PC-9 (cell line): ENCODE measurements around the gene SUGCT. TPM values are rescaled to one million over a fixed set of nuclear protein-coding genes. Genes with fewer than 3 reads are reported as not detected.

Experiments
- BruUV-seq: library from RNA; stranded (reverse); fragments of 400-500 nt; replicated peaks from 2 replicates; lab custom pipeline; 2021; lab: Mats Ljungman, UMichigan
- CTCF ChIA-PET: fragments of 300-600 bp; sonication (Branson Sonifier 250); formaldehyde crosslinking; loops from one replicate; lab custom pipeline; 2022; ENCODE audit warnings: antibody characterized with exemption; lab: Charles Lee
- POLR2A ChIA-PET: fragments of 300-600 bp; sonication (Branson Sonifier 250); formaldehyde crosslinking; loops from one replicate; lab custom pipeline; 2022; ENCODE audit warnings: antibody characterized with exemption; ENCODE audit not compliant: unreplicated experiment; lab: Charles Lee
- DNase-seq, 2 experiments: peaks; one replicate each; pipeline versions ENCODE4 v3.0.0 to v3.0.0-alpha.2; 2015 to 2022; ENCODE audit warnings: mixed read lengths in 1 of 2
- H2AFZ ChIP-seq: fragments of 200-600 bp; sonication (generic); 2 replicates; pipeline ENCODE4 v1.8.1; 2017; ENCODE audit warnings: antibody characterized with exemption
- H3F3A ChIP-seq: fragments of 200-600 bp; sonication (generic); 2 replicates; pipeline ENCODE4 v1.8.1; 2017; ENCODE audit warnings: antibody characterized with exemption, mild to moderate bottlenecking, low read depth; ENCODE audit not compliant: insufficient read depth
- H3K27ac ChIP-seq: fragments of 200-600 bp; sonication (generic); 2 replicates; pipeline ENCODE4 v1.6.1; 2016; ENCODE audit warnings: mixed run types
- H3K27me3 ChIP-seq: fragments of 200-600 bp; sonication (generic); 2 replicates; pipeline ENCODE4 v1.6.1; 2016; ENCODE audit warnings: low read depth, mixed run types; ENCODE audit not compliant: insufficient read depth
- H3K36me3 ChIP-seq: fragments of 200-600 bp; sonication (generic); 2 replicates; pipeline ENCODE4 v1.6.1; 2016; ENCODE audit warnings: low read depth, mixed run types
- H3K4me1 ChIP-seq: fragments of 200-600 bp; sonication (generic); replicated peaks from 2 replicates; pipeline ENCODE4 v1.6.1; 2016; ENCODE audit warnings: mixed run types; ENCODE audit not compliant: insufficient read depth
- H3K4me2 ChIP-seq: fragments of 200-600 bp; sonication (generic); 2 replicates; pipeline ENCODE4 v1.6.1; 2017; ENCODE audit warnings: mixed run types
- H3K4me3 ChIP-seq: fragments of 200-600 bp; sonication (generic); 2 replicates; pipeline ENCODE4 v1.6.1; 2016; ENCODE audit warnings: mixed run types
- H3K79me2 ChIP-seq: fragments of 200-600 bp; sonication (generic); 2 replicates; pipeline ENCODE4 v1.6.1; 2017; ENCODE audit warnings: low read depth, mixed run types
- H3K9me2 ChIP-seq: fragments of 200-600 bp; sonication (generic); 2 replicates; pipeline ENCODE4 v1.8.1; 2017; ENCODE audit warnings: mild to moderate bottlenecking; ENCODE audit not compliant: insufficient read depth
- H3K9me3 ChIP-seq: fragments of 200-600 bp; sonication (generic); 2 replicates; pipeline ENCODE4 v1.8.1; 2016; ENCODE audit warnings: low read depth; ENCODE audit not compliant: insufficient read depth
- H4K20me1 ChIP-seq: fragments of 200-600 bp; sonication (generic); 2 replicates; pipeline ENCODE4 v1.8.1; 2017; ENCODE audit not compliant: insufficient read depth
- EZH2 ChIP-seq: fragments of 200-600 bp; sonication (generic); IDR thresholded peaks from 2 replicates; pipeline ENCODE4 v1.8.0; 2017; ENCODE audit warnings: antibody characterized with exemption, low read depth
- intact Hi-C: fragments of 100-400 bp; cut with micrococcal nuclease; formaldehyde crosslinking; loops from one replicate; pipeline ENCODE4 v1.10.0; 2022; ENCODE audit not compliant: unreplicated experiment
- total RNA-seq: library from RNA; stranded (reverse); gene quantifications from 2 replicates; pipeline ENCODE4 v1.2.3, GENCODE V29; 2021
- TF ChIP-seq, protein P1 (sequence below): fragments of 200-600 bp; sonication (generic); conservative IDR thresholded peaks from 2 replicates; pipeline ENCODE4 v1.6.1; 2017; ENCODE audit warnings: mixed run types, antibody characterized with exemption, mild to moderate bottlenecking, moderate library complexity

Gene SUGCT
- total RNA-seq, 1 experiment from 2014 or later: 3.5 TPM

GRCh38 chr7:40828686-40829600, 694.1 kb downstream of the SUGCT start:
- Histone ChIP-seq H3K79me2 (no peaks in the 10 kb centered on the region), H3K27ac (no peak overlapping the region), H3K36me3 (no peaks in the 10 kb centered on the region), H3K4me1 (peaks cover 11% of the 10 kb centered on the region), H3K4me2 (no peak overlapping the region), H3K27me3 (no peaks in the 10 kb centered on the region), H4K20me1 (no peaks in the 10 kb centered on the region), H2AFZ (no peak overlapping the region), H3F3A (no peaks in the 10 kb centered on the region), H3K4me3 (no peak overlapping the region), H3K9me3 (no peaks in the 10 kb centered on the region), H3K9me2 (no peaks in the 10 kb centered on the region)
- BruUV-seq: no TSS peak
- TF ChIP-seq EZH2: no peak
- TF ChIP-seq, protein P1, sequence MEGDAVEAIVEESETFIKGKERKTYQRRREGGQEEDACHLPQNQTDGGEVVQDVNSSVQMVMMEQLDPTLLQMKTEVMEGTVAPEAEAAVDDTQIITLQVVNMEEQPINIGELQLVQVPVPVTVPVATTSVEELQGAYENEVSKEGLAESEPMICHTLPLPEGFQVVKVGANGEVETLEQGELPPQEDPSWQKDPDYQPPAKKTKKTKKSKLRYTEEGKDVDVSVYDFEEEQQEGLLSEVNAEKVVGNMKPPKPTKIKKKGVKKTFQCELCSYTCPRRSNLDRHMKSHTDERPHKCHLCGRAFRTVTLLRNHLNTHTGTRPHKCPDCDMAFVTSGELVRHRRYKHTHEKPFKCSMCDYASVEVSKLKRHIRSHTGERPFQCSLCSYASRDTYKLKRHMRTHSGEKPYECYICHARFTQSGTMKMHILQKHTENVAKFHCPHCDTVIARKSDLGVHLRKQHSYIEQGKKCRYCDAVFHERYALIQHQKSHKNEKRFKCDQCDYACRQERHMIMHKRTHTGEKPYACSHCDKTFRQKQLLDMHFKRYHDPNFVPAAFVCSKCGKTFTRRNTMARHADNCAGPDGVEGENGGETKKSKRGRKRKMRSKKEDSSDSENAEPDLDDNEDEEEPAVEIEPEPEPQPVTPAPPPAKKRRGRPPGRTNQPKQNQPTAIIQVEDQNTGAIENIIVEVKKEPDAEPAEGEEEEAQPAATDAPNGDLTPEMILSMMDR: no peak
- intact Hi-C loops: no loop called here
- no peak for DNase-seq
- ChIA-PET POLR2A (interaction anchor here (0.7 kb wide), 1 partner anchor 200 kb away, joined by 4 read pairs; no protein-coding TSS in a partner anchor), CTCF (interaction anchor here (0.7 kb wide), 1 partner anchor 137 kb away, joined by 11 read pairs; no protein-coding TSS in a partner anchor)

DNA sequence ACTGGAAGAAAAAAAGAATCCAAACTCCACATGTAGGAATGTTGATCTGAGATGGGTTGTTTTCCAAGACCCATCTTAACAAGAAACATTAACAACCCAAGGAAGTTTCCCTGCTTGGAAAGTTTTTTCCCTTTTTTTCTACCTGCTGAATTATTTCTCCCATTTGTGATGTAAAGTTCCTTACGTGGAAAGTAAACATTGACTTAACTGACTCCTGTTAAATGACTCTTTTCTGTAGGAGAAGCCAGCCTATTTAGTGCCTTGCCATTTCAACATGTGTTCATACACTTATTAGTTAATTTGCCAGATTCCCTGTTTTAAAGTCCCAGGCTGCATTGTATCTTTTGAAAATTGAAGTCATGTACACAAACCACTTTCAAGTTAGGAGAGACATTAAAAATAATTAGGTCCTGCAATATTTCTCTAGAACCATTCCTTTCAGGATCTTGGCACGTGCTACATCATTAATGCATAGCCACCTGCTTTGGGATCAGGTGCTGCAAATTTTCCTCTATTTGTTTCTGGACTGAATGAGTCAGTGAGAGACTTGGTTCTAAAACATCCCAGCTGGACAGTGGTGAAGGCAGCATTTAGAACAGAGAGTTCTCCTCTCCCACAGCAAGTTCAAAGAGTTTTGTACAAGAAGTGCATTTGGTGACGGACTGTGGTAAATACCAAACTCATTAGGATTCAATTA, 698.5 kb downstream of the SUGCT start:
- no peaks in the 10 kb centered on the region for H4K20me1 ChIP-seq
- H3K9me2 ChIP-seq: 0 out of 2 replicates have a peak, but pooled peaks cover 4% of the 10 kb centered on the region
- no peak overlapping the region for H2AFZ ChIP-seq
- no peak for TF ChIP-seq EZH2
- TF ChIP-seq, protein P1: no peak
- no peaks in the 10 kb centered on the region for H3K27me3 ChIP-seq
- DNase-seq: no peak
- no peaks in the 10 kb centered on the region for H3F3A ChIP-seq
- H3K79me2 ChIP-seq: no peaks in the 10 kb centered on the region
- no peak overlapping the region for H3K4me2 ChIP-seq
- no peak overlapping the region for H3K27ac ChIP-seq
- H3K9me3 ChIP-seq: no peaks in the 10 kb centered on the region
- H3K36me3 ChIP-seq: no peaks in the 10 kb centered on the region
- ChIA-PET CTCF (no interaction called here), POLR2A (no interaction called here)
- no peak overlapping the region for H3K4me3 ChIP-seq
- no peaks in the 10 kb centered on the region for H3K4me1 ChIP-seq
- intact Hi-C loops: loop anchor here (5.0 kb wide), 2 partner anchors 84 to 214 kb away; no protein-coding TSS in a partner anchor
- no TSS peak for BruUV-seq

DNA sequence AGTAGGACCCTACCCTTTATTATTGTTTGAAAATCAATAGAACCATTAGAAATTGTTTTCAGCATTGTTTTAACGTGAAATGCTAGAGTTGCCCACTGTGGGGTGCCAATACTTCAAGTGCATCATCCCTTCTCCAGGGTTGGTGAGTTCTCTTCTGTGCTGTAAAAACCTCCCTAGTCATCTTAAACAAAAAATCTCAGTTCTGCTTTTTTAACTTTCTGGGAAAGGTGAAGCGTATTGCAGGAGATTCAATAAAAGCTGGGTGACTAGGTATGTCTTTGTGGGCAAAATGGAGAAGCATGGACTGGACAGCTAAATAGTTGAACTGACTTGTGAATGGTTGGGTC, 699.1 kb downstream of the SUGCT start:
- ChIA-PET POLR2A (no interaction called here), CTCF (no interaction called here)
- no peaks in the 10 kb centered on the region for H3F3A ChIP-seq
- H4K20me1 ChIP-seq: no peaks in the 10 kb centered on the region
- intact Hi-C loops: loop anchor here (1.0 to 5.0 kb wide), 3 partner anchors 83 to 871 kb away; no protein-coding TSS in a partner anchor
- H3K9me2 ChIP-seq: 0 out of 2 replicates have a peak, but pooled peaks cover 4% of the 10 kb centered on the region
- no peak overlapping the region for H3K4me2 ChIP-seq
- DNase-seq: no peak
- H3K9me3 ChIP-seq: no peaks in the 10 kb centered on the region
- TF ChIP-seq, protein P1: peak; percentile 60
- no peak for TF ChIP-seq EZH2
- H3K4me3 ChIP-seq: no peak overlapping the region
- H3K4me1 ChIP-seq: no peaks in the 10 kb centered on the region
- BruUV-seq: no TSS peak
- no peak overlapping the region for H3K27ac ChIP-seq
- H3K36me3 ChIP-seq: no peaks in the 10 kb centered on the region
- H3K27me3 ChIP-seq: no peaks in the 10 kb centered on the region
- no peak overlapping the region for H2AFZ ChIP-seq
- H3K79me2 ChIP-seq: no peaks in the 10 kb centered on the region
